NCI-H69 (cell line): Measurements from ENCODE around the gene ZBTB32.
A peak's percentile ranks its signal among the peaks of the same experiment; 100 is the strongest.

ENCODE experiments used
- DNase-seq: peaks from one replicate; lab custom pipeline; 2025; lab: John Stamatoyannopoulos, UW

Gene ZBTB32

DNA sequence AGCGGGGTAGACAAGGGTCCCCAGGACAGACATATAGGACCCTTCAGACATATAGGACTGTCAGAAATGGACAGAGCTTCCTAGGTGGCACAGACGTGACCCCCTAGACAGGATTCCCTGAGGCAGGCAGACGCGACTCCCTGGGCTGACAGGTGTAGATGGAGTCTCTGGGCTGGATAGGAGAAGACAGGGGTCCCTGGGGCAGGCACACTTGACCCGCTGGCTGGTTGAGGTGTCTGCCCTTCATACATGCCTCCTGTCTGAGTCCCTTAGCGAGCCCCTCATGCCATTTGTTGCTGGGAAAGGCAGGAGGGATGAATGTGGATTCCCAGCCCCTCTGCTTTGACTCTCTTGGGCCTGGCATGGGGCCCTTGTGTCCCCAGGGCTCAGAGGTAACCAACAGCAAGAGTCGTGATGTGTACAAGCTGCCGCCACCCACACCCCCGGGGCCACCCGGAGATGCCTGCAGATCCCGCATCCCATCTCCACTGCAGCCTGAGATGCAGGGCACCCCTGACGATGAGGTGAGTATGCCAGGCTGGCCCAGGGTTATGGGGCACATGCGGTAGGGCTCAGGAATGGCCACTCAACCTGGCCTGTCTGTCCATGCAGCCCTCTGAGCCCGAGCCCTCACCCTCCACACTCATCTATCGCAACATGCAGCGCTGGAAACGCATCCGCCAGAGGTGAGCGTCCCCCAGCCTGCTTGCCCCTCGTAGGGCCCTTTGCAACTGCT lies 49.4 kb downstream of the ZBTB32 start:
- no peak for DNase-seq

DNA sequence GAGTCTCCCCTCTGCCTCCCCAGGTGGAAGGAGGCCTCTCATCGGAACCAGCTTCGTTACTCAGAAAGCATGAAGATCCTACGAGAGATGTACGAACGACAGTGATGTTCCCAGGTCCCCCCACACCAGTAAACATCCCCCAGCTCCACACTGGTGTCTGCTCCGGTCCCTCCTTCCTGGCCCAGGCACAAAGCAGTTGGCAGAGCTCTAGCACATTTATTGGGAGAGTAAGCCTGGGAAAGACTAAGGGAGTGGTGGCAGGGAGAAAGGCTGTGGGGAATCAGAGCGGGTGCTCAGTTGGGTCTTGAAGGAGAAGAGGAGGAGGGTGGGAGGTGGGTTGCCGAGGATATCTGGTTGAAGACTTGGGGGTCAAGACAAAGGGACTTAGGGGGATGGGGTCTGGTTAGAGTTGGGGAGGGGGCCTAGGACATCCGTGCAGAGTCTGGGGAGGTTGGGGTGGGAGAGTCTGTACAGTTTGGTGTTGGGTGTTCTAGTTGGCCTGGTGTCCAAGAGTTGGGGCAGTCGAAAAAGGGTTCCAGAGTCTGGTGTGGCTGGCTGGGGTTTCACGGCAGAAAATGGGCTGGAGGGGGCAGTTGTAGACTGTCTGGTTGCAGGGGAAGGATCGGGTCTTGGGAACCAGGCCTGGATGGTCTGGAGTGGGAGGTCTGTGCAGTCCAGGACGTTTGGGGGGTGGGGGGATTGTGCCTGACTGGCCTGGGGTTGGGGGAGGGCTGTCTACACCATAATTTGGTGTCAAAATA lies 50.2 kb downstream of the ZBTB32 start:
- DNase-seq: no peak

DNA sequence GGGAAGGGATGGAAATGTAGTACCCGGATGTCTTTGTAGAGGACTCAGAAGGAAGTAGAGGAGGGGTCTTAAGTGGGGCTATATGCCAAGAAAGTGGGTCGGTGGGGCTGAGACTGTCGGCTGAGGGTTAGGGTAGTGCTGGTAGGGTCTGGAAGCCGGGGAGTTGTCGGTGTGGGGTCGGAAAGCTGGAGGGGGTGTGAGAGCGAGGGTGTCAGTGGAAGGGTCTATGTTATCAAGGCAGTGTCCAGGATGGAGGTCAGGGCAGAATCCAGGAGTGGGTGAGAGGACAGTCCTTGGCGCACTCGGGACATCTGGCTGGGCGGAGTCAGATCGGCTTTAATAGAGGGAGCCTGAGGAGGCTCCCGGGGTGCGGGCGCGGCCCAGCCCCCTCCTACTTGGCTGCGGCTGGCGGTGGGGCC lies 50.8 kb downstream of the ZBTB32 start:
- DNase-seq: no peak

DNA sequence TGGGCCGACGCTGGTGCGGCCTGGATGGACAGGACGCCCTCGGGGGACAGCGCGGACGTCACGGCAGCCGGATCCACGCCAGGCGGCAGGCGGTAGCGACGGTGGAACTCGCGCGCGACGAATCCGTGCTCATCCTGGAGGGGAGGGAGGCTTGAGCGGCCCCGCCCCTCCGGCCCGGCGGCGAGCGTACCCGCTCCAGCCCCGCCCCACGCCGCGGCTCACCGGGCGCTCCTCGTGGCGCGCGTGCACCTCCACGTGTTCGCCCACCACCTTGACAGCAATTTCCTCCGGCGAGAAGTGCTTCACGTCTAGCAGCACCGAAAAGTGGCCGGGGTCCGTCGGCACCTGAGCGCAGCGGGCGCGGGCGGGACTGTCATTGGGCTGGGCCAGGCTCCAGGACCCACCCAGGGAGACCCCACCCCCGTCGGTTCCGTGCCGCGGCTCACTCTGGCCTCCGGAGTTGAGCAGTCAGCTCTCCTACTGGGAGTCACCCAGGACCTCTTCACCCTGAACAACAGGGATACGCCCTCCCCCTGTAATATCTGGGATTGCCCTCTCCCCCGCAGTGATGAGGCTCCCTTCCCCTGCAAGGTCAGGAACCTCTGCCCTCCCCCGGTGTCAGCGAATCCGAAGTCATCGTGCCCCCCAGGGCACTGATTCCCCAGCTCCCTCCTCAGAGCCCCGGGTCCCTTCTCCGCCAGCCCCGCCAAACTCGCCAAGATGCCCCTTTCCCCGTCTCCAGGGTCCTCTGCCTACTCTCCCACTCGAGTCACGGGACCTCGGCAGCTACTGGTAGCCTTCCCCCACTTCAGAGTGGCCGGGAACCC lies 51.4 kb downstream of the ZBTB32 start:
- DNase-seq: peak; percentile 87

DNA sequence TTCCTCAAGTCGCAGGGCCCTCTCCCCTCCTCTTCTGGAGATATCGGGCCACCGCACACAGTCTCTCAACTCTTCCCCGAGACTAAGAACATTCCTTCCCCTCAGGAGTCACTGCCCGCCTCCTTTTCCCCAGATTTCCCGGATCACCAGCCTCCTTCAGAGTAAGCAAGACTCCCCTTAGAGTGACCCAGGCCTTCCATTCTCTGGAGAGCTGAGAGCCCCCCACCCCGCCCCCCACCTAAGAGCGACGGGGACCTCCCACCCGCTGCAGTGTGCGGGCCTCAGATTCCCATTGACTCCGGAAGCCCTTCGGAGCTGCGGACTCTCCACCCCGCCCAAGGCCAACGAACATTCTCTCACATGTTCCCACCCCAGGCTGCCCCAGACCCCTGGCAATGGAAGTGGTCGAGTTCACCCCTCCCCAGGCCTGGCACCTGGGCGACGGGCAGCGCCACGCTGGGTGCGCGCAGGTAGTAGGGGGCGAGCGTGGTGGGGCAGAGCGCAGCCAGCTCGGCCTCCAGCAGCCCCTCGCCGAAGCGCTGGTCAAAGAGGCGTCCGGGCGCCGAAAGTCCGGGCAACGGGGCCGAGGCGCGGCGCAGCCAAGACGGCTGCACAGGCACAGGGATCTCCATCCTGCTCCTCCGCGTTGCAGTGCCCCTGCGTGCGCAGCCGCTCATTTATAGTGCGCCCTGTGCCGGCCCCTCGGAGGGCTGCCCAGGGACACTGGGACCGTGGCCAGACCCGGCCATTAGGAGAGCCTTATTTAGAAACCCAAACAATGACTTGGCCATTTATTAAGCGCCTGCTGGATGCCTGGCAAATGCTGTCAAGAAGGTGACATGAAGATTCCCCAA lies 52.2 kb downstream of the ZBTB32 start, which contains the start of gene HSPB6:
HSPB6 (minus strand) TSS at position 653 of the 854 bp plus-strand sequence; CDS start at position 632, 21 bp downstream.
- DNase-seq: peak; percentile 71

DNA sequence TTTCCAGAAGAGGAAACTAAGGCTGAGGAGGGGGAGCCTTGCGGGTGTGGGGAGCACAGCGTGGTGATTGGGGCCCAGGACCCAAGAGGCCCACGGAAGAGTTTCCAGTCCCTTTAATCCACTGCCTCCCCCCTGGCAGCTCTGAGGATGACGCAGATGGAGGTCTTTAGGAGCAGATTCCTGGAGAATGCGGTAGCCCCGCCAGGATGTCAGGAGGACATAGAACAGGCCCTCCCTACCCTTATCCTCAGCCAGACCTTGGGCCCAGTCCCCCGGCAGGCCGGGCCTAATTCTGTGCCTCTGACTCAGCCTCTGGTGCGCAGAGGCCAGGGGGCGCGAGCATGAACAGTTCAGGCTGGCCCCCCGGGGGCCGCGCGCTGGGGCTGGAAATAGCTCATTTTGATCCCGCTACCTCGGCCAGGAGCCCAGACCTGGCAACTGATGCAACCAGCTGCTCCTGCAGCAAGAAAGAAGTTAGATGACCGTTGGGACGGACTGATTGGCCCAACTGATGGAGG lies 52.9 kb downstream of the ZBTB32 start:
- DNase-seq: peak; percentile 90

DNA sequence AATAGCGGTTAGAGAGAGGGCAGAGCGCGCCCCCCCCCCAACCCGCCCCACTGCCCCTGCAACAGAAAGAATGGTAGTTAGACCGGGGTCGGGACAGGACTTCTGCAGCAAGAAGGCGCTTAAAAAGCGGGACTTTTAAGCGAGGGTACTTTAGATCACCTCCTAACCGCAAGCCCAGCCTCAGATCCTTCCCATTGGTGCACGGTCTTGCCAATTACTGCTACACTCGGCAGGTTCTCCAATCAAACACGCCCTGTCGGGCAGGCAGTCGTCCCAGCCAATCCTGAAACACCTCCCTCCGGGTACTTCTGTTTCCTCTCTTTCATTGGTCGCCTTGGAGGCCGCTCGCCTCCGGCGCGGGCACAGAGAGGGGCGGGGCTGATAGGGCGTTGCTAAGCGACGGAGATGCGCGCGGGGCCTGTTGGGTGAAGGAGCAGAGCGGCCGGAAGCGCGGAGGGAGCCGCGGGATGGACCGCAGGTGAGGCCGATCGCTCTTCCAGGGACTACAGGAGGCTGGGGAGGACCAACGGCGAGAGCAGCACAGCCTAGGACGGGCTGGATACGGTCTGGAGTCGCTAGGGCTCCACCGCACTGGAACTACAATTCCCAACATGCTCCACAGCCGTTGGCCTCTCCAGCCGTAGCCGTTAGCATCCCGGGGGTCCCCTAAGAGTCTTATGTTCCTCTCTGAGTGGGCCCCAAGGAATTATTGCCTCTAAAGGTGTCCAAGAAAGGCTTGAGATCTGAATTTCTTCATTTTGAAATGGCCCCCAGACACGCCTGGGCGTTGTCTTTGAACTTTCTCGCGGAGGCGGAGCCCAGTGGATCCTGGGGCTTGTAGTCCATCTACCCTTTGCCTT lies 53.6 kb downstream of the ZBTB32 start, which contains the start of gene PROSER3:
PROSER3 (plus strand) TSS at position 428 of the 860 bp plus-strand sequence; CDS start at position 468, 40 bp downstream.
- peak; percentile 100 for DNase-seq

DNA sequence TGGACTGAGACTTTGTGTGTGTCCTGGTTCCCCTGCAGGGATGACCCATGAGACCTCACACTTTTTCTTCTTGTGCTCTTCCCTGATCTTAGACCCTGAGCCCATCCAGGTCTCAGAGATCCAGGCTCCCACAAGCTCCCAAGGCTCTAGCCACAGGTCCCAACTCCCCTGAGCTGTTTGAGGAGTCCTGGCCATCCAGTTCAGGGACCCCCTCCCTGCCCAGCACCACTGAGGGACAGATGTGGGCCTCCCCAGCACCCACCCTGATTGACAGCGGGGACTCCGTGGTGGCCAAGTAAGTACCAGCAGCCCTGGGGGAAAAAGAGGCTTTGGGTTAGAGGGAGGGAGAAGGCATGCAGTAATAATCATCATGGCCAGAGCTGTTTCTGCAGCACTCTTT lies 55.3 kb downstream of the ZBTB32 start:
- no peak for DNase-seq

DNA sequence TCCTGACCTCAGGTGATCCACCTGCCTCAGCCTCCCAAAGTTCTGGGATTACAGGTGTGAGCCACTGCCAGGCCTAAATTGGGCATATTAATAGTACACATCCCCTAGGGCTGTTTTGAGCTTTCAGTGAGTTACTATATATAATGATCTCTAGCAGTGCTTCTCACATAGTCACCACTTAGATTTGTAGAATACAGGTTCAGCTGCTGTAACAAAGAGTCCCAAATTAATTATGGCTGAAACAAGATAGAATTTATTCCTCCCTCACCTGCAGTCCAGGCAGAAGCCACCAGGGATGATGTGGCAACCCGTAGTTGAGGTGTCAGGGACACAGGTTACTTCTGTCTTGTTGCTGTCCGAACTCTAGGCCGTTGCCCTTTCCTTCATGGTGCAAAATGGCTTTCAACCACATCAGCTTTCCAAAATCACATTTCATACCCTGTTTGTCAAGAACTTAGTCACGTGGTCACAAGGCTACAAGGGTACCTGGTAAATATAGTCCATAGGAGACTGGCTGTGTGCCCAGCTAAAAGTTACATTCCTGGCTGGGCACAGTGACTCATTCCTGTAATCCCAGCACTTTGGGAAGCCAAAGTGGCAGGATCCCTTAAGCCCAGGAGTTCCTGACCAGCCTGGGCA lies 56.5 kb downstream of the ZBTB32 start:
- no peak for DNase-seq

DNA sequence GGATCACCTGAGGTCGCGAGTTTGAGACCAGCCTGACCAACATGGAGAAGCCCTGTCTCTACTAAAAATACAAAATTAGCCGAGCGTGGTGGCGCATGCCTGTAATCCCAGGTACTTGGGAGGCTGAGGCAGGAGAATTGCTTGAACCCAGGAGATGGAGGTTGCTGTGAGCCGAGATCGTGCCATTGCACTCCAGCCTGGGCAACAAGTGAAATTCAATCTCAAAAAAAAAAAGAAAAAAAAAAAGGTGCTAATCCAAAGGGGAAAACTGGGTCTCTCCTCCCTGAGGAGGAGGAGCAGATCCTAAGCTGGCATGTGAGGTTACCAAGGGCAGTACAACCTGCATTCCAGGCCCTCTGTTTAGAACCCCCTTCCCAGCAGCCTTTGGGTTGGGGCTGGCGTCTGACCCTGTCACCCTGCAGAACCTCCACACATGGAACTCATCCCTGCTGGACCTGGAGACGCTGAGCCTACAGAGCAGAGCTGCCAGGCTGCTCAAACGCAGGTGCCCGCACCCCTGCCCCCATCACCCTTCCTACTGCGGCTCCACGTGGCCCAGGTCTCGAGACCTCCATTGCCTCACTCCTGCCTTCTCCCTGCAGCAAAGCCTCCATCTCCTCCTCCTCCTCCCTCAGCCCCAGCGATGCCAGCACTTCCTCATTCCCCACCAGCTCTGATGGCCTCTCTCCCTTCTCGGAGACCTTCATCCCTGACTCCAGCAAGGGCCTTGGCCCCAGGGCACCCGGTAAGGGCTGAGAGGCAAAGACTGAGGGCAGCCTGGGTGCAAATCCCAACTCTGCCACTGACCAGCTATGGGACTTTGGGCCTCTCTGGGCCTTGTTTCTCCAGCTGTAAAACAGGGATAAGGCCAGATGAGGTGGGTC lies 60.3 kb downstream of the ZBTB32 start:
- no peak for DNase-seq
